GM19438 (cell line): ENCODE measurements around the gene MTF2.
"Not testable (repeated sequence)": the region's sequence is repeated elsewhere in the genome, so short reads cannot be mapped to it uniquely, and the experiment has no call there.

Experiments used
- ATAC-seq: cut with Tn5 transposase; IDR thresholded peaks from one replicate; pipeline ENCODE4 v1.9.1; 2021; ENCODE audit warnings: low read depth; ENCODE audit not compliant: unreplicated experiment

Gene MTF2

GRCh38 chr1:93137604-93138292 is 58.7 kb downstream of the MTF2 start:
- no peak for ATAC-seq

GRCh38 chr1:93140106-93140505 is 61.0 kb downstream of the MTF2 start:
- no peak for ATAC-seq

- no peak for ATAC-seq
Observed at GRCh38 chr1:93142161-93142560, 63.1 kb downstream of the MTF2 start.

- no peak for ATAC-seq
Observed at GRCh38 chr1:93143136-93143535, 64.1 kb downstream of the MTF2 start.

GRCh38 chr1:93143769-93144168 is 64.7 kb downstream of the MTF2 start:
- no peak for ATAC-seq

- no peak for ATAC-seq
Observed at GRCh38 chr1:93148001-93148400, 68.9 kb downstream of the MTF2 start.

GRCh38 chr1:93150729-93151128 is 71.6 kb downstream of the MTF2 start:
- no peak for ATAC-seq

GRCh38 chr1:93151474-93151873 is 72.4 kb downstream of the MTF2 start:
- no peak for ATAC-seq

GRCh38 chr1:93152835-93153234 is 73.8 kb downstream of the MTF2 start:
- ATAC-seq: no peak

- no peak for ATAC-seq
Observed at GRCh38 chr1:93154898-93155297, 75.8 kb downstream of the MTF2 start.

- ATAC-seq: no peak
Observed at GRCh38 chr1:93155335-93155734, 76.3 kb downstream of the MTF2 start.

GRCh38 chr1:93159337-93159736 is 80.3 kb downstream of the MTF2 start:
- ATAC-seq: no peak

GRCh38 chr1:93163314-93163713 is 84.2 kb downstream of the MTF2 start:
- not testable (repeated sequence) for ATAC-seq

GRCh38 chr1:93164816-93165215 is 85.7 kb downstream of the MTF2 start:
- ATAC-seq: no peak

- ATAC-seq: not testable (repeated sequence)
Observed at GRCh38 chr1:93165895-93166294, 86.8 kb downstream of the MTF2 start.

GRCh38 chr1:93167006-93167405 is 87.9 kb downstream of the MTF2 start:
- no peak for ATAC-seq

GRCh38 chr1:93170141-93170678 is 91.1 kb downstream of the MTF2 start:
- ATAC-seq: not testable (repeated sequence)

- ATAC-seq: no peak
Observed at GRCh38 chr1:93171549-93172034, 92.5 kb downstream of the MTF2 start.

GRCh38 chr1:93172778-93173177 is 93.7 kb downstream of the MTF2 start:
- ATAC-seq: no peak

- not testable (repeated sequence) for ATAC-seq
Observed at GRCh38 chr1:93174638-93175037, 95.6 kb downstream of the MTF2 start.

- no peak for ATAC-seq
Observed at GRCh38 chr1:93177991-93178390, 98.9 kb downstream of the MTF2 start.

GRCh38 chr1:93178418-93178817 is 99.3 kb downstream of the MTF2 start:
- ATAC-seq: no peak
